HG03039 (cell line): ENCODE measurements around the gene MFSD6.
"Not testable (repeated sequence)": the region's sequence is repeated elsewhere in the genome, so short reads cannot be mapped to it uniquely, and the experiment has no call there.

ENCODE experiments used
- ATAC-seq: cut with Tn5 transposase; IDR thresholded peaks from one replicate; pipeline ENCODE4 v1.9.1; 2021; ENCODE audit warnings: mild to moderate bottlenecking, moderate library complexity; ENCODE audit not compliant: unreplicated experiment

The MFSD6 gene

DNA sequence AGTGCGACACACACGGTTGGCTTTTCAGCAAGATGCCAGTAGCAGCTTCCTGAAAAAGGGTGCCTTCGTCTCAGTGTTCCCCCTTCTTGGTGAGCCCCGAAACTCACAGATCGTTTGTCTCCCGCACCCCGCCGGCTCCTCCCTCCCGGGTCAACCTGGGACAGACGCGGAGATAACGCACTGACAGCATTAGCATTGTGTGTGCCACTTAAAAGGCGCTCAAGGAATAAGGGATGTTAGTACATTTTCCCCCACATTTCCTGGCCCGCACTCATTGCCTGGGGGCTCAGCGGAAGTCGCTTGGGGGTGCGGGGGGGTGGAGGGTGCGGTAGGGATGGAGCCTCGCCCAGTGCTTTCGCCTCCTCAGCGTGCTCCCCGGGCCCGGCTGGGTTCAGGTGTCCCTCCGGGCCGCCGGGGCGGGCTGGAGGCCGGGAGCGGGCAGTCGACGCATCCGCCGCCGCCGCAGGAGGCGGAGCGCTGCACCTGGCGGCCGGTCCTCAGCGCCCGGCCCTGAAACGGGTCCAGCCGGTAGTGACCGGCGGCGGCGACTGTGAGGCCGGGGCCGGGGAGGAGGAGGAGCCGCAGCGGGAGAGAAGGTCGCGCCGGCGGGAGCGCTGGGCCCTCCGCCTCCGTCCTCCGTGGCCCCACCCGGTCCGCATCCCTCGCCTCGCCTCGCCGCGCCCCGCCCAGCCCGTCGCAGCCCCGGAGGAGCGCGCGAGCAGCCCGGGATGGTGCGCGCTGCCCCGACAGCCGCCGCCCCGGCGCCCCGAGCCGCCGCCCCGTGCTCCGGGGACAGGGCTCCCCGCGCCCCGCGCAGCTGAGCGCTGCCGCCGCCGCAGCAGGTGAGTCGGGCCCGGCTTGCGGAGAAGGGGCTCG, at the start of gene MFSD6:
MFSD6 (plus strand) TSS at position 694 of the 876 bp plus-strand sequence. CDS start 27,675 bp downstream, outside the sequence.
- ATAC-seq = peak; percentile 63

DNA sequence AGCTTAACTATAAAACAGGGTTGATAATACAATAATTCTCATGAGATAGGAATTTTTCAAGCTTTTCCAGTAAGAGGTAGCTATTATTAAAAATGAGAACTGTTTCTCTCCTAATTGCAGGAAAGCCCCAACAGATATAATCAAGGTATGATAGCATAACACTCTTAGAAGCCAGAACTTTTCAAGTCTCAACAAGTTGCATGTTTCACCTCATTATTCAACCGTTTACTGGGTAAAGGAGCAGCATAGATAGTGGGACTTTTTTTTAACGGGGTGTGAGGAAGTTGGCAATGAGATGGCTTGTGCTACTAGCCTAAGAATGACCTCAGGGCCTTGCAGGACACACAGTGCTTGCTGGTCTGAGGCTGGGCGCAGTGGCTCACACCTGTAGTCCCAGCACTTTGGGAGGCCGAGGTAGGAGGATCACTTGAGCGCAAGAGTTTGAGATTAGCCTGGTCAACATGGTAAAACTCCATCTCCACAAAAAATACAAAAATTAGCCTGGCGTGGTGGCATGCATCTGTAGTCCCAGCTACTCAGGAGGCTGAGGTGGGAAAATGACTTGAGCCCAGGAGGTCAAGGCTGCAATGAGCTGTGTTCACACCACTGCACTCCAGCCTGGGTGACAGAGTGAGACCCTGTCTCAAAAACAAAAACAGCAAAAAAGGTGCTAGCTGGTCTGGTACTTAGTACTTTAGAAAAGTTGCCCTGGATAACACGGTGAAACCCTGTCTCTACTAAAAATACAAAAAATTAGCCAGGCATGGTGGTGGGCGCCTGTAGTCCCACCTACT, 49.3 kb upstream of the MFSD6 start:
- ATAC-seq = not testable (repeated sequence)

DNA sequence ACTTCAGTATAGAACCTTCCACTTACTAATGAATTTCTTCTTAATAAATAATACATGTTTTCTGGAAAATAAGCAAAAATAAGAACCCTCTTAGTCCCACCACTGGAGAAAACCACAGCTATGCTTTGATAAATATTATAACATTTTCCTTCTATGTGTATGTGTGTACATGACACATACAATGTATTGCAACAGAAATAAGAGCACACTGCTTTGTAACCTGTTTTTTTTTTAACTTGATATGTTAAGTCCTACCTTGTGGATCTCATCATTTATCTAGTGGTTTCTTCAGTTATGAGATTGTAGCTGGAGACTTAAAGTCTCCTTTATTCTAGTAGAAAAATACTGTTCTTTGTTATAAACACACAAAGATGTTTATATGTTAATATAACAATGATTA, 47.6 kb upstream of the MFSD6 start:
- ATAC-seq = no peak

DNA sequence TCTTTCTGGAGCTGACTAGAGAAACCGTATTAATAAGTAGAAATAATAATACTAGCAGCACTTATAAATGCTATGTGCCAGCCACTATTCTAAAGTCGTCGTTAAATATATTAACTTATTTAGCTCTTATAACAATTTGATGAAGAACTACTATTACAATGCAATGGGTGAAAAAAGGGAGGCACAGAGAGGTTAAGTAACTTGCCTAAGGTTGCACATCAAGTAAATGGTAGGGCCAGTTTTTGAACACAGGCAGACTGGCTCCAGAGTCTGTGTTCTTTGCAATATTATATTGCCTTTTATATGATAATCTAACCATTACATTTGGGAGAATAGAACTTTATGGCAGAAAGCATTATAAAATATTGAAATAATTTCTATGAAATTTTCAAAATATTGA, 47.2 kb upstream of the MFSD6 start:
- no peak for ATAC-seq

DNA sequence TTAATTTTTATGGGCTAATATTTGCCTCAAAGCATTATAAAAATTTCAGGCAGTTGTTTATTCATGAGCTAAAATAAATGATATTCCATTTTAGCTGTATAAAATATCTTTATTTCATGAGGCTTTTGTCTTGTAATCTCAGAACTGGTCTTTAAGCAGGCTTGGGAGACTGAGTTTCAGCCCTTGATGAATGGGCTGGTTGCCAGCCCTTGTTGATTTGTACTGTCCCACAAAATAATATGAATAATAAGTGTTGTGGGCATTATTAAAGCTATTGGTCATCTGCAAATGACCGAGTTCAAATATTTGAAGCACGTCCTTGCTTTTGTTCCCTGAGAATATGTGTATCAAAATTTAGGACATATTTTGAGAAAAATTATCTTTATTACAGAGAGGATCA, 46.6 kb upstream of the MFSD6 start:
- ATAC-seq = no peak

DNA sequence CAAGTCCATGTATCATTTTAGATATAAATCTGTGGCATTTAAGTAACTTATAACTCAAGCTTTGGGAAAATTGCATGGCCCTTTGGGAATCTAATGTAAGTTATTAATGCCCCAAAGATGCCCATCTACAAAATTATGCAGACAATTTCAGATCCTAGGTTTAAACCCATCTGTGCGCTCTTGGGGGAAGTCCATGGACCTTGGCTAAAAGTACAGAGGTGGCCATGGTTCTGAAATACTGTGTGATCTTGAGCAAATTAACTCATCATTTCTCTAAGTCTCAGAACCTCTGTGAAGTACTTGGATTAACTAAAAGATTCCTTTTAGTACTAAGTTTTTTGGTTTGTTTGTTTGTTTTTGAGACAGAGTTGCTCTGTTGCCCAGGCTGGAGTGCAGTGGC, 45.3 kb upstream of the MFSD6 start:
- no peak for ATAC-seq

DNA sequence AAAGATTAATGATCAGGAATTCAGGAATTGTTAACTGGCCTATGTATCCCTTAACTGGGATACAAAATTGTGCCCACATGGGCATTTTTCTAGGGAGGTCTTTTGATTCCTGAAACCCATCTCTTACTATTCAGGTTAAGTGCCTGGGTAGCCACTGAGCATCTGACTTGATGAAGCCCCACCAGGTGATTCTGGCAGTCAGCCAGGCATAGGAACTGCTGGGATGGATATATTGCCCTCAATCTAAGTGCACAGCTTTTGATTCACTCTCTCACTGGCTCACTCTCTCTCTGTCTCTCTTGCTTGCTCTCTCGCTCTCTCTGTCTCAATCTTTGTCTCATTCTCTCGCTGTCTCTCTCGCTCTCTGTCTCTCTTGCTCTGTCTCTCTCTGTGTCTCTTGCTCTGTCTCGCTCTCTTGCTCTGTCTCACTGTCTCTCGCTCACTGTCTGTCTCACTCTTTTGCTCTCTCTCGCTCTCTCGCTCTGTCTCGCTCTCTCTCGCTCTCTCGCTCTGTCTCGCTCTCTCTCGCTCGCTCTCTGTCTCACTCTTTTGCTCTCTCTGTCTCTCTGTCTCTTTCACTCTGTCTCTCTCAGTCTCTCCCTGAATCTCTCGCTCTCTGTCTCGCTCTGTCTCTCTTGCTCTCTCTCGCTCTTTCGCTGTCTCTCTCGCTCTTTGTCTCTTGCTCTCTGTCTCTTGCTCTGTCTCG, 42.5 kb upstream of the MFSD6 start:
- no peak for ATAC-seq

DNA sequence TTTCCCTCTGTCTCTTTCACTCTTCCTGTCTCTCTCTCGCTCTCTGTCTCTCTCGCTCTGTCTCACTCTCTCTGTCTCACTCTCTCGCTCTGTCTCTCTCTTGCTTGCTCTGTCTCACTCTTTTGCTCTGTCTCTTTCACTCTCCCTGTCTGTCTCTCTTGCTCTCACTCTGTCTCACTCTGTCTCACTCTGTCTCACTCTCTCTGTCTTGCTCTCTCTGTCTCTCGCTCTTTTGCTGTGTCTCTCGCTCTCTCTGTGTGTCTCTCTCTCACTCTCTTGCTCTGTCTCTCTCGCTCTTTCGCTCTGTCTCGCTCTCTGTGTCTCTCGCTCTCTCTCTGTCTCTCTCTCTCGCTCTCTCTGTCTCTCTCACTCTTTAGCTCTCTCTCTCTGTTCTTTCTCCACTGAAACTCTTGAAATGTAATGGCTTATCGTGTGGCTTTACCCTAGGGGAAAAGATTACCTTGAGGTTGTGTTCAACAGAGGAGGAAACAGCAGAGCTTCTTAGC, 41.9 kb upstream of the MFSD6 start:
- ATAC-seq = no peak

DNA sequence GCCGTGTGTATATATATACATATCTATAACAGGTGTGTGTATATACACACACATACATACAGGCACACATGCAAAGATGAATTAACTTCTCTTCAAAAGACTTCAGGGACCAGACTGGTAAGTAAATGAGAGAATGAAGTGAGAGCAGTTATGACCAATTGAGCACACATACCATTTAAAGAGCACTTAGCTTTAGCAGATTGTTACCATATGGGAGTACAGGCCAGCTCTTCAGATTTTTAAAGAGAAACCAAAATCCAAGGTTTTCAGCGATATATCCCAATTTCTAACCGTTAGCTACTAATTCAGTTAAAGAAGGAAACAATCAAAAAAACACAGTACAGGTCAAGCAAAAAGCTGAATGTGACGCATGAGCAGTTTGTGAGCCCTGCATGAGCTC, 41.1 kb upstream of the MFSD6 start:
- ATAC-seq = no peak

DNA sequence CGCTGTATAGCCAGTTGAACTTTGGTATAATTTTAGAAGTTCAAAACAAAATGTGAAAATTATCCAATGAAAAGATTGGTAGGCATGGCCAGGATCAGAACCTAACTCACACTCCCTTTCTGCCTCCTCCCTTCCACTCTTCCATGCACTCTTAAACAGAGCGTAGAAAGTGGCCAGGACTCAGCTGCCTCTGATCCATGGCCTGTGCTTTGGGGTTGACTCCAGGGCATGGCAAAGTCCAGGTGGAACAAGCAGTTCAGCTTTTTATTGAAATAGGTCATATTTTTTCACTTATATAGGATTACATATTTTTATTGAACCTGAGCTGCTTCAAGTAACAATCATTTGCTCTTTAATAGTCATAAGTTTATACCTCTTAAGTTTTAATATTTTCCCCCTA, 38.5 kb upstream of the MFSD6 start:
- no peak for ATAC-seq

DNA sequence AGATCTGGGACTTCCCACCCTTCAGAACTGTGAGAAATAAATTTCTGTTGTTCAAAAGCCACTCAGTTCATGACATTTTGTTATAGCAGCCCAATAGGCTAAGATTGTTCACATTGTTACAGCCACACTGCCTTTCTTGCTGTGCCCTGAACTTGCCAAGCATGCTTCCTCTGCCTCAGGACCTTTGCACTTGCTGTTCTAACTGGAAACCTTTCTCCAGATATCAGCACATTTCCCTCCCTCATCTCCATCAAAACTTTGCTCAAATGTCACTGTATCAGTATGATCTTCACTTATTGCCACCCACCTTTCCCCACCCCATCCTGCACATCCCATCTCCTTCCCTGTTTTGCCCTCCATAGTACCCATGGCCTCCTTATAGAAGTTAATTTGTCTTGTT, 32.1 kb upstream of the MFSD6 start:
- ATAC-seq = no peak

DNA sequence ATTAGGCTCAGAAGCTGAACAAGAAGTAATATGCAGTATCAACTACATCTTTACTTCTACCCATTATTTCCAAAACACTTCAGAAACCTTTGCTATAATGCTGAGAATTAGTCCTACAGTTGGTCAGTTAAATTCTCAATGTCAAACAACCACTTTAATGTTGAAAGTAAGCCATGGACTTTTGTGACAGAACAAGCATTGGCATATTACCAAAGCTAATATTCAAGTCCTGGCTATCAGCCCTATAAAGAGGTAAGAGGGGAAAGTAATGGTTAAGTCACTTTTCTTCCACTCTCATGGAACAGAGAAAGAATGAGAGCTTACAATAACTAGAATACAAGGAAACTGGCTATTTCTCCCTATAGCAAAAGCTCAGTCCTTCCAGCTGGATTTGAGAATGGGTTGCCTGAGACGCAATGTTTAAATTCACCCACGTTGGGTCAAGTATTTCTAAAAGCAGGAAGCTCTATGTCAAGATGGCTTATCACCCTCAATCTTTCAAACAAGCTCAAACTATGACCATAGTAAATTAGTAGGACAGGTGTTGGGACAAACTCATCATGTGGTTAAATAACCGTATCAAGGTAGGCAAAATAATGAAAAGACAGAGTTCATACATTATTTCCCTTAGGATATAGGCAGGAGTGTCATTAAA, 31.4 kb upstream of the MFSD6 start:
- no peak for ATAC-seq

DNA sequence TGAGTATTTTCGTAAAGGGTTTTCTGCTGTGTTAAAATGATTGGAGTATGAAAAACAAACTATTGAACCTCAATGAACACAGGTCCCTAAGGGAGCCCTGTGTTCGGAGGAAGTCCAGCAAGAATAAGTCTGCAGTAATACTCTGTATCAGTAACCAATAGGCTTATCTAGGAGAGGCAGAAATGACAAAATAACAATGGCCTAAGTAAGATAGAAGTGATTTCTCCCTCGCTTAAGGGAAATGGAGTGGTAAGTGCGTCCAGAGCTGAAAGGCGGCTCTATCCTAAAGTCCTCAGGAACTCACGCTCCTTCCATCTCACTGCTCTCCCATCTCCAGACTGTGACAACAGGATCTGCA, 29.3 kb upstream of the MFSD6 start:
- ATAC-seq = no peak

DNA sequence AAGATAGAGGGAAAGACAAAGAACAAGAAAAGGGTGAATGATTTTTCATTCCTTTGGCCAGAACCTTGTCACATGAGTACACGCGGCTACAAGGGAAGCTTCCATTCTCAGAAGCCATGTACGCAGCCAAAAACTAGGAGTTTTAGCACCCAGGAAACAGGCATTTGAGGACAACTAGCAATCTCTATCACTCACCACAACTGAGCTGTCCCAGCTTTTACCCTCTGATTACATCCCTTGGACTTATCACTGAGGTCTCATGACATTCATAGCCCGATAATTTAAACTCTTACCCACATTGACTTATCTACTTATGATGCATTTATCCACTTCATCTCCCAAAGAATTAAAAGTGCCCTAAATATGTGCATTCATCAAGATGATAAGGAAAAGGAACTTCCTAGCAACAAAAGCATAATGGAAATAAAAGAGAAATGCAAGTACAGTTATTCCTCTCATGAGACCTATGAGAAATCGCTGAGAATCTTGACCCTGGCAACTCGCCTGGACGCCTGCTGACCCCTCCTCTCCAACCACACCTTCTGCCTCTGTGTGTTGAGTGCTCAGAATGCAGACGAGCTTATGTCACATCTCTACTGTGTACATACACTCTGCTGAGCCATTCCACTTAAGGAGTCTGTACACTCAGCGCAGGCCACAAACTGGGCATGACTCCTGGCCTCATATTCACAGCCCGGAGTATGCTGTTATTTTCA, 28.7 kb upstream of the MFSD6 start:
- no peak for ATAC-seq

DNA sequence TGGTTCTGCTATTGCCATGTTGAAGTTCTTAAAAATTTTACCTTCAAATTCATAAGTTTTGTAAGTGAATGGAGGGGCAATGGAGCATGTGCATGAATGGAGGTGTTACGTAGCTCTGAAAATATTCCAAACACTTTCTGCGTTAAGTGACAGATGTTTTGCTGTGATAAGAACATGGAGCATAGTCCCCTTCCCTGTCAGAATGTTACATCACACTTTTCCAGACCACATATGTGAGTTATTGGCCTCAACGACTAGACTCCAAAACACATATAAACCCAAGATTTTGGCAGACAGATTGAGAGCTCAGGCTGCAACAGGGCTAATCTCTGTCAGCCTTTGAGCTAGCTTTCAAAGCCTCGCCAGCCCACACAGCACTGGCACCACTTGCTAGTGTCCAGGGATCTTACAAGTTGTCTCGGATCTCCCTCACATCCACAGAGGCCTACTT, 27.2 kb upstream of the MFSD6 start:
- ATAC-seq = no peak

DNA sequence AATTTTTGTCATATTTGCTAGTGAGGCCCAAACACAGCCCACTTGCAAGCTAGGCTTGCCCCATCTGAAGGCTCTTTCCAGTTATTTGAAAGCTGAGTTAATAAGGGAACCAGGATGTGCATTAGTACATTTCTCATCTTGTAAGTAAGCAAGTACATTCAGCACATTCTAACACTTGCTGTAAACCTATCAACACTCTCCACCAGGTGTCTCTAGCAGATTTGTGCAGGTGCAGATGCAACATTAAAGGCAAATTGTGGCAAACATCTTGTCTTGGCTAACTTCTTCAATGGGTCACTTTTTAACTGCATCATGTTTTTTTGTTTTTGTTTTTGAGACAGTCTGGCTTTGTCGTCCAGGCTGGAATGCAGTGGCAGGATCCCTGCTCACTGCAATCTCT, 25.3 kb upstream of the MFSD6 start:
- ATAC-seq = peak; percentile 83

DNA sequence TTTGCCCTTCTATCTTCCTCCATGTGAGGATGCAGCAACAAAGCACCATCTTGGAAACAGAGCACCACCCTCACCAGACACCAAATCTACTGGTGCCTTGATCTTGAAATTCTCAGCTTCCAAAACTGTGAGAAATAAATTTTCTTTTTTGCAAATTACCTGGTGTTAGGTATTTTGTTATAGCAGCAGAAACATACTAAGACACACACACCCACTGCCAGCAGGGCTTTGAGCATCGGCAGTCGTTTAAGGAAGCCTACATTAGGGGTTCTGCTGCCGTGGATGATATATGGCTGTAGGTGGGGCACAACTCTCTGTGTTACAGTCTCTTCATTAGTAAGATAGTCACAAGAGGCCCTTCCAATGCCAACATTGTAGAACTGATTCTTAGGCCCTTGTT, 20.7 kb upstream of the MFSD6 start:
- ATAC-seq = no peak

DNA sequence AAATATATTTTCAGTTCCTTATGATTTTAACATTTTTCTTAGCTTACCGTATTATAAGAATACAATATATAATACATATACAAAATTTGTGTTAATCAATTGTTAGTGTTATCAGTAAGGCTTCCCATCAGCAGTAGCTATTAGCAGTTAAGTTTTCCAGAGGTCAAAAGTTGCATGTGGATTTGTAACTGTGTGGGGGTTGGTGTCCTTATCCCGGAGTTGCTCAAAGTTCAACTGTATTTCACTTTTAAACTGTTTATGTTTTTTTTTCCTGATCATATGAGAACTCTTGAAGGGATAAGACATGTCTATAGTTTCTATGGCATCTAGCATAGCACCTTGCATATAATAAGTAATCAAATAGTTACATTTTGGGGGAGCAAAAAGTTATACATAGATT, 11.9 kb upstream of the MFSD6 start:
- ATAC-seq = no peak

DNA sequence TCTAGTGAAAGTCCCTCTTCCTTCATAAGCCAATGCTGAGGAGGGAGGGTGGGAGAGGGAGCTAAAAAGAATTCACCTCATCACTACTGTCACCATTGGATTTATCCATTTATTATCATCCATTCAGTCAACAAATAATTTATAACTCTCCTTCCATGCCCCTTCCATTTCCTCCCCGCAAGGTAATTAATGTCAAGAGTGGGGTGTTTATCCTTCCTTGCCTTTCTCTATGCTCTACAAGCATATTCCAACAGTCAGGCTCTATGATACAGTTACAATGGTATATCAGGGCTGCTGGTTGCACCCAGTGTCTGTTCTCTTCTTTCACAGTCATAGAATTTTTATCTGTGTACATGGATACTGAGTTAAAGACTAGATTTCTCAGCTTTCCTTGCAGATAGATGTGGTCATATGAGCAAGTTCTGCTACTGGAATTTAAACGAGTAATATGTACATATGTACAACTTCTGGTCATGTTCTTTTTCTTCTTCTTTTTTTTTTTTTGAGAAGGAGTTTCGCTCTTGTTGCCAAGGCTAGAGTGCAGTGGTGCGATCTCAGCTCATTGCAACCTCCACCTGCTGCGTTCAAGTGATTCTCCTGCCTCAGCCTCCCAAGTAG, 5.1 kb upstream of the MFSD6 start:
- ATAC-seq = no peak

DNA sequence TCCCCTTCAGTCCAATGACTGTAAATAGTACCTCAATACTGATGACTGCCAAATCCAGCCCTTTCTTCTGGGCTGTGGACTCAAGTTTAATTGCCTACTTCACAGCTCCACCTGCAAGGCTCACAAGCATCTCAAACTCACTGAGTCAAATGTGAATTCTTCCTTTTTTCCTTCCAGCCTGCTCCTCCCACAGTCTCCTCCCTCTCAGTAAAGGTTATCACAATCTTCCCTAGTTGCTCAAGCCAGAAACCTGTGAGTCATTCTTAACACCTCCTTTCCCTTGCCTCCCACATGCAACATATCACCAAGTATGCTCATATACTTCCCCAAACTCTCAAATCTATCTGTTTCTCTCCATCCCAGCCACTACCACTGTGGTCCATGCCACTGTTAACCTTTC, 3.7 kb upstream of the MFSD6 start:
- no peak for ATAC-seq
